NCI-H1930 (cell line): ENCODE results near the gene MTSS2.

Experiments
- DNase-seq, 2 experiments: peaks; one replicate each; lab custom pipeline; 2025; lab: John Stamatoyannopoulos, UW

Gene MTSS2

GRCh38 chr16:70687102-70687511, 1.3 kb upstream of the MTSS2 start:
- DNase-seq, result no peak

- no peak for DNase-seq
Measured at GRCh38 chr16:70686376-70687101, 686 bp upstream of the MTSS2 start.

- no peak for DNase-seq
Measured at GRCh38 chr16:70685061-70685937, 554 bp downstream of the MTSS2 start.

- DNase-seq, result no peak
Measured at GRCh38 chr16:70684146-70685060, 1.4 kb downstream of the MTSS2 start.

- DNase-seq, result no peak
Measured at GRCh38 chr16:70683146-70683944, 2.5 kb downstream of the MTSS2 start.

- DNase-seq, result no peak
Measured at GRCh38 chr16:70682239-70683145, 3.4 kb downstream of the MTSS2 start.

GRCh38 chr16:70681382-70682238, 4.2 kb downstream of the MTSS2 start:
- DNase-seq, result no peak

GRCh38 chr16:70680495-70681381, 5.1 kb downstream of the MTSS2 start:
- no peak for DNase-seq

- DNase-seq, result no peak
Measured at GRCh38 chr16:70679671-70680494, 6.0 kb downstream of the MTSS2 start.

- no peak for DNase-seq
Measured at GRCh38 chr16:70678898-70679670, 6.8 kb downstream of the MTSS2 start.

- DNase-seq, result no peak
Measured at GRCh38 chr16:70678121-70678897, 7.5 kb downstream of the MTSS2 start.

- DNase-seq, result no peak
Measured at GRCh38 chr16:70677499-70678120, 8.2 kb downstream of the MTSS2 start.

GRCh38 chr16:70676675-70677498, 9.0 kb downstream of the MTSS2 start:
- DNase-seq, result no peak

GRCh38 chr16:70675851-70676513, 9.9 kb downstream of the MTSS2 start:
- DNase-seq, result no peak
